Measurements from ENCODE around the gene CCDC187. TPM values are rescaled to one million over a fixed set of nuclear protein-coding genes. Genes with fewer than 3 reads are reported as not detected.

The CCDC187 gene
- total RNA-seq, 1 experiment from 2014 or later, result 2.7 TPM

- Histone ChIP-seq H3K4me2 (no peak overlapping the region), H4K20me1 (ENCODE audit: insufficient read depth) (no peaks in the 10 kb centered on the region), H3K4me1 (replicated peaks; ENCODE audit: insufficient read depth) (no peaks in the 10 kb centered on the region), H3K4me3 (no peak overlapping the region), H2AFZ (no peak overlapping the region), H3F3A (ENCODE audit: insufficient read depth, low read depth) (no peaks in the 10 kb centered on the region), H3K36me3 (ENCODE audit: low read depth) (no peaks in the 10 kb centered on the region), H3K79me2 (ENCODE audit: low read depth) (no peaks in the 10 kb centered on the region), H3K9me3 (ENCODE audit: insufficient read depth, low read depth) (no peaks in the 10 kb centered on the region), H3K27me3 (ENCODE audit: insufficient read depth, low read depth) (peaks cover 7% of the 10 kb centered on the region; the same call in 1 of the 2 replicates), H3K27ac (no peak overlapping the region), H3K9me2 (ENCODE audit: insufficient read depth) (no peaks in the 10 kb centered on the region)
- BruUV-seq (replicated peaks), result no TSS peak
- TF ChIP-seq CTCF (conservative IDR thresholded peaks at IDR 0.05), result no peak
- TF ChIP-seq EZH2 (IDR thresholded peaks at IDR 0.05; ENCODE audit: low read depth), result no peak
- POLR2A ChIA-PET (ENCODE audit: unreplicated experiment), result no interaction called here
- intact Hi-C loops (cut with micrococcal nuclease; ENCODE audit: unreplicated experiment), result loop anchor here (10.0 kb wide), 1 partner anchor 318 kb away; no protein-coding TSS in a partner anchor
- DNase-seq, result no peak
- CTCF ChIA-PET, result no interaction called here
These were observed 13.2 kb upstream of the CCDC187 start for GRCh38 chr9:136316896-136317676.

- intact Hi-C loops (cut with micrococcal nuclease; ENCODE audit: unreplicated experiment), result loop anchor here (10.0 kb wide), 1 partner anchor 318 kb away; no protein-coding TSS in a partner anchor
- no peaks in the 10 kb centered on the region for H3K36me3 ChIP-seq (ENCODE audit: low read depth)
- H3K4me1 ChIP-seq (replicated peaks; ENCODE audit: insufficient read depth), result peaks cover 7% of the 10 kb centered on the region
- no peaks in the 10 kb centered on the region for H3K79me2 ChIP-seq (ENCODE audit: low read depth)
- TF ChIP-seq CTCF (conservative IDR thresholded peaks at IDR 0.05) (no peak), EZH2 (IDR thresholded peaks at IDR 0.05; ENCODE audit: low read depth) (no peak)
- H3K9me3 ChIP-seq (ENCODE audit: insufficient read depth, low read depth), result no peaks in the 10 kb centered on the region
- H3K27me3 ChIP-seq (ENCODE audit: insufficient read depth, low read depth), result peaks cover 7% of the 10 kb centered on the region; the same call in 1 of the 2 replicates
- DNase-seq, result no peak
- ChIA-PET POLR2A (ENCODE audit: unreplicated experiment) (no interaction called here), CTCF (no interaction called here)
- H3F3A ChIP-seq (ENCODE audit: insufficient read depth, low read depth), result no peaks in the 10 kb centered on the region
- H3K9me2 ChIP-seq (ENCODE audit: insufficient read depth), result no peaks in the 10 kb centered on the region
- no peak overlapping the region for H3K4me2 ChIP-seq
- H3K27ac ChIP-seq, result no peak overlapping the region
- no peak overlapping the region for H2AFZ ChIP-seq
- no peaks in the 10 kb centered on the region for H4K20me1 ChIP-seq (ENCODE audit: insufficient read depth)
- H3K4me3 ChIP-seq, result no peak overlapping the region
- no TSS peak for BruUV-seq (replicated peaks)
These were observed 12.4 kb upstream of the CCDC187 start for GRCh38 chr9:136316271-136316751.

- H3K9me2 ChIP-seq (ENCODE audit: insufficient read depth), result no peaks in the 10 kb centered on the region
- intact Hi-C loops (cut with micrococcal nuclease; ENCODE audit: unreplicated experiment), result loop anchor here (5.0 to 10.0 kb wide), 2 partner anchors 57 to 320 kb away; partner anchors contain the start of gene CARD9
- CTCF ChIA-PET, result interaction anchor here (0.6 kb wide), 1 partner anchor 9 kb away, joined by 6 read pairs; no protein-coding TSS in a partner anchor
- no peak overlapping the region for H3K4me2 ChIP-seq
- no peak overlapping the region for H2AFZ ChIP-seq
- no peak for DNase-seq
- H3K27me3 ChIP-seq (ENCODE audit: insufficient read depth, low read depth), result peaks cover 7% of the 10 kb centered on the region; the same call in 1 of the 2 replicates
- H3K36me3 ChIP-seq (ENCODE audit: low read depth), result no peaks in the 10 kb centered on the region
- no peak overlapping the region for H3K27ac ChIP-seq
- no peaks in the 10 kb centered on the region for H4K20me1 ChIP-seq (ENCODE audit: insufficient read depth)
- H3K9me3 ChIP-seq (ENCODE audit: insufficient read depth, low read depth), result no peaks in the 10 kb centered on the region
- POLR2A ChIA-PET (ENCODE audit: unreplicated experiment), result no interaction called here
- peaks cover 2% of the 10 kb centered on the region; the same call in 1 of the 2 replicates for H3F3A ChIP-seq (ENCODE audit: insufficient read depth, low read depth)
- peaks cover 10% of the 10 kb centered on the region for H3K4me1 ChIP-seq (replicated peaks; ENCODE audit: insufficient read depth)
- H3K4me3 ChIP-seq, result no peak overlapping the region
- H3K79me2 ChIP-seq (ENCODE audit: low read depth), result no peaks in the 10 kb centered on the region
- no TSS peak for BruUV-seq (replicated peaks)
- TF ChIP-seq EZH2 (IDR thresholded peaks at IDR 0.05; ENCODE audit: low read depth) (no peak), CTCF (conservative IDR thresholded peaks at IDR 0.05) (no peak)
These were observed 11.1 kb upstream of the CCDC187 start for GRCh38 chr9:136314944-136315343.
